Left renal cortex interstitium (tissue), 4 donors: ENCODE data around the gene EPS8. TPM values are rescaled to one million over a fixed set of nuclear protein-coding genes. Genes with fewer than 3 reads are reported as not detected.

Experiments used
- DNase-seq, 4 donors: peaks; one replicate each; pipeline ENCODE4 v3.0.0-alpha.2; 2013; ENCODE audit warnings: low read depth in 4 of 4, low spot score in 2 of 4, missing footprints in 1 of 4
- polyA plus RNA-seq, 4 donors: library from polyadenylated mRNA; unstranded; fragments of 120-200 nt; gene quantifications; one replicate each; pipeline ENCODE4 v1.2.1, GENCODE V29; 2013; ENCODE audit not compliant: insufficient read length in 4 of 4

EPS8 gene
- polyA plus RNA-seq, 4 donors = 48.3 to 65.0 (median 59.8) TPM

GRCh38 chr12:15664491-15664890 lies 124.7 kb downstream of the EPS8 start:
- no peak for DNase-seq

GRCh38 chr12:15662983-15663659 lies 126.1 kb downstream of the EPS8 start:
- DNase-seq = no peak

GRCh38 chr12:15662303-15662980 lies 126.7 kb downstream of the EPS8 start:
- no peak for DNase-seq

GRCh38 chr12:15651371-15651770 lies 137.8 kb downstream of the EPS8 start:
- no peak for DNase-seq

- DNase-seq = no peak
These were observed 138.6 kb downstream of the EPS8 start for GRCh38 chr12:15650399-15651128.

GRCh38 chr12:15649347-15649746 lies 139.8 kb downstream of the EPS8 start:
- DNase-seq = no peak

GRCh38 chr12:15648558-15648957 lies 140.6 kb downstream of the EPS8 start:
- DNase-seq = no peak

- no peak for DNase-seq
These were observed 142.6 kb downstream of the EPS8 start for GRCh38 chr12:15646581-15646980.

- DNase-seq = no peak
These were observed 144.5 kb downstream of the EPS8 start for GRCh38 chr12:15644700-15645099.

- no peak for DNase-seq
These were observed 151.0 kb downstream of the EPS8 start for GRCh38 chr12:15638231-15638630.

GRCh38 chr12:15636060-15636890 lies 152.9 kb downstream of the EPS8 start:
- DNase-seq = no peak

- DNase-seq = no peak
These were observed 155.0 kb downstream of the EPS8 start for GRCh38 chr12:15634010-15634683.

- DNase-seq = no peak
These were observed 156.0 kb downstream of the EPS8 start for GRCh38 chr12:15633201-15633600.

- DNase-seq = no peak
These were observed 156.5 kb downstream of the EPS8 start for GRCh38 chr12:15632708-15633107.

- DNase-seq = no peak
These were observed 158.0 kb downstream of the EPS8 start for GRCh38 chr12:15631007-15631715.

GRCh38 chr12:15629761-15630160 lies 159.4 kb downstream of the EPS8 start:
- DNase-seq = no peak

- no peak for DNase-seq
These were observed 160.1 kb downstream of the EPS8 start for GRCh38 chr12:15629108-15629507.

- DNase-seq = no peak
These were observed 160.9 kb downstream of the EPS8 start for GRCh38 chr12:15627995-15628945.

- no peak for DNase-seq
These were observed 164.1 kb downstream of the EPS8 start for GRCh38 chr12:15625075-15625474.
